ENCODE results near the gene STAT3. TPM values are rescaled to one million over a fixed set of nuclear protein-coding genes. Genes with fewer than 3 reads are reported as not detected.

Gene STAT3
- total and polyA plus RNA-seq, 2 donors (not counting 3 experiments of a cell fraction or from before 2014, with no cell fraction given), result 59.1 to 124 TPM

DNA sequence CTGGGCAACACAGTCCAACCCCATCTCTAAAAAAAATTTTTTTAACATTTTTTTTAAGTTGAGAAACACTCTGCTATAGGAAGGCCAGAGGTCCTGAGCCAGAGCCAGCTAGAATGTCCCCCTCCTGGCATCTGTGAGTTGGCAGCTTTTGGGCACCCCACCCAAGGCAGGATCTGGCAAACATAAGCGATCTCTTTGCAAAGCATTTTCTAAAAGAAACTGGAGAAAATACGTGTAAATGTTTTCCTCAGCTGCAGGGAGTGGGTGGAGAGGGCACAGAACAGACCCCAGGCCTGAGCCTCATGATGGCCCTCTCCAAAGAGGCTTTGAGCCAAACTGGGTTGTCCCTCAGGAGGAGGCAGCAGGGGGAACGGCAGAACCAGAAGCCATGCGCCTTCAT lies 23.1 kb upstream of the STAT3 start:
- POLR2A ChIA-PET, result interaction anchor here (3.3 to 6.4 kb wide), 2 partner anchors 10 to 108 kb away, joined by 16 to 71 read pairs; partner anchors contain the start of gene CAVIN1
- no peak overlapping the region for H3K27ac ChIP-seq (ENCODE audit: insufficient read depth, low read depth, low read length)
- peaks cover 68% of the 10 kb centered on the region for H3K4me1 ChIP-seq (ENCODE audit: control insufficient read depth, extremely low read depth, insufficient read depth, low read length)
- H3K9me1 ChIP-seq (replicated peaks; ENCODE audit: control insufficient read depth, extremely low read depth, insufficient read depth, low read length), result no peaks in the 10 kb centered on the region
- H3K9me3 ChIP-seq (replicated peaks; ENCODE audit: control insufficient read depth, insufficient read depth, low read length), result no peaks in the 10 kb centered on the region
- H3K36me3 ChIP-seq (ENCODE audit: control insufficient read depth in 2 of 2, extremely low read depth in 1 of 2, insufficient read depth in 2 of 2, low read length in 2 of 2), result peaks cover 2 to 5% of the 10 kb centered on the region in 2 experiments
- H3K9ac ChIP-seq (replicated peaks; ENCODE audit: extremely low read depth, insufficient read depth, low read length), result no peak overlapping the region
- no peaks in the 10 kb centered on the region for H3K27me3 ChIP-seq (ENCODE audit: control insufficient read depth in 2 of 2, insufficient read depth in 2 of 2, low read length in 2 of 2)
- intact Hi-C loops (cut with micrococcal nuclease) (no loop called here), dilution Hi-C loops (cut with MboI; ENCODE audit: extremely low pct_ligation_motif_present, low sequenced_read_pairs) (no loop called here)
- peaks cover 93% of the 10 kb centered on the region for H3K79me2 ChIP-seq (ENCODE audit: control insufficient read depth, insufficient read depth, low read length)
- BruUV-seq (replicated peaks), result no TSS peak
- no peak overlapping the region for H2AFZ ChIP-seq (ENCODE audit: low read depth, low read length)
- TF ChIP-seq FOS (IDR thresholded peaks at IDR 0.05; ENCODE audit: borderline replicate concordance, insufficient read depth, low read length) (no peak), POLR2A (IDR thresholded peaks at IDR 0.05; ENCODE audit: low read depth, low read length) (peak; percentile 34), EZH2 (IDR thresholded peaks at IDR 0.05; ENCODE audit: borderline replicate concordance, low read depth, low read length, severe bottlenecking) (no peak)
- TF ChIP-seq, protein P1, sequence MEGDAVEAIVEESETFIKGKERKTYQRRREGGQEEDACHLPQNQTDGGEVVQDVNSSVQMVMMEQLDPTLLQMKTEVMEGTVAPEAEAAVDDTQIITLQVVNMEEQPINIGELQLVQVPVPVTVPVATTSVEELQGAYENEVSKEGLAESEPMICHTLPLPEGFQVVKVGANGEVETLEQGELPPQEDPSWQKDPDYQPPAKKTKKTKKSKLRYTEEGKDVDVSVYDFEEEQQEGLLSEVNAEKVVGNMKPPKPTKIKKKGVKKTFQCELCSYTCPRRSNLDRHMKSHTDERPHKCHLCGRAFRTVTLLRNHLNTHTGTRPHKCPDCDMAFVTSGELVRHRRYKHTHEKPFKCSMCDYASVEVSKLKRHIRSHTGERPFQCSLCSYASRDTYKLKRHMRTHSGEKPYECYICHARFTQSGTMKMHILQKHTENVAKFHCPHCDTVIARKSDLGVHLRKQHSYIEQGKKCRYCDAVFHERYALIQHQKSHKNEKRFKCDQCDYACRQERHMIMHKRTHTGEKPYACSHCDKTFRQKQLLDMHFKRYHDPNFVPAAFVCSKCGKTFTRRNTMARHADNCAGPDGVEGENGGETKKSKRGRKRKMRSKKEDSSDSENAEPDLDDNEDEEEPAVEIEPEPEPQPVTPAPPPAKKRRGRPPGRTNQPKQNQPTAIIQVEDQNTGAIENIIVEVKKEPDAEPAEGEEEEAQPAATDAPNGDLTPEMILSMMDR (IDR thresholded peaks at IDR 0.05; ENCODE audit: extremely low read depth in 1 of 2, insufficient read depth in 1 of 2, low read depth in 1 of 2, low read length in 2 of 2), result no peak
- H4K20me1 ChIP-seq (replicated peaks; ENCODE audit: control insufficient read depth, extremely low read depth, insufficient read depth, low read length), result no peaks in the 10 kb centered on the region
- CTCF ChIA-PET, result interaction anchor here (0.7 to 6.1 kb wide), 4 partner anchors 10 to 116 kb away, joined by 3 to 73 read pairs (median 14); partner anchors contain the start of gene CAVIN1
- no peak overlapping the region for H3K4me2 ChIP-seq (ENCODE audit: insufficient read depth, low read length)
- DNase-seq (ENCODE audit: low read depth, low spot score) (peak; percentile 34), FAIRE-seq (no peak)
- H3K4me3 ChIP-seq (replicated peaks in 1 of 3; ENCODE audit: insufficient read depth in 1 of 3, low read depth in 1 of 3, low read length in 3 of 3), result no peak overlapping the region

DNA sequence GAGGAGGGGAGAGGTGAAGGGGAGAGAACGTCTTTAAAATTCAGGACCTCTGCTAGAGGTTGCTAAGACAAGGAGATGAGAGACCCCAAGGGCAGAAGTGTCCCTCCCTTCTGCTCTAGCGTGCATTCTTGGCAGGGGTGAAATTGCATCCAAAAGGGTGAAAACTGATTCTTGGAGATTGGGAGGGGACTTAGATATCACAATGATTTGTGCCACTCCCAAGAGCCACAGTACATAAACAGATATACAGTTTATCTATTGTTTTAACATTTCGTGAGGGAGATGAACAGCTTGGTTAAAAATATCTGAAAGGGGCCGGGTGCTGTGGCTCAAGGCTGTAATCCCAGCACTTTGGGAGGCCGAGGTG lies 22.1 kb upstream of the STAT3 start:
- H3K4me1 ChIP-seq (ENCODE audit: control insufficient read depth, extremely low read depth, insufficient read depth, low read length), result peaks cover 65% of the 10 kb centered on the region
- FAIRE-seq (no peak), DNase-seq (ENCODE audit: low read depth, low spot score) (no peak)
- BruUV-seq (replicated peaks), result no TSS peak
- no peak overlapping the region for H2AFZ ChIP-seq (ENCODE audit: low read depth, low read length)
- peaks cover 93% of the 10 kb centered on the region for H3K79me2 ChIP-seq (ENCODE audit: control insufficient read depth, insufficient read depth, low read length)
- no peaks in the 10 kb centered on the region for H4K20me1 ChIP-seq (replicated peaks; ENCODE audit: control insufficient read depth, extremely low read depth, insufficient read depth, low read length)
- ChIA-PET CTCF (interaction anchor here (0.7 to 9.1 kb wide), 5 partner anchors 12 to 117 kb away, joined by 3 to 81 read pairs (median 59); partner anchors contain the start of gene CAVIN1), POLR2A (interaction anchor here (0.6 to 6.4 kb wide), 3 partner anchors 11 to 109 kb away, joined by 3 to 71 read pairs (median 16); partner anchors contain the start of gene CAVIN1)
- H3K4me3 ChIP-seq (replicated peaks in 1 of 3; ENCODE audit: insufficient read depth in 1 of 3, low read depth in 1 of 3, low read length in 3 of 3), result no peak overlapping the region
- H3K9me3 ChIP-seq (replicated peaks; ENCODE audit: control insufficient read depth, insufficient read depth, low read length), result no peaks in the 10 kb centered on the region
- H3K27ac ChIP-seq (ENCODE audit: insufficient read depth, low read depth, low read length), result peak overlapping the region; percentile 72
- H3K27me3 ChIP-seq (ENCODE audit: control insufficient read depth in 2 of 2, insufficient read depth in 2 of 2, low read length in 2 of 2), result no peaks in the 10 kb centered on the region
- peaks cover 4 to 5% of the 10 kb centered on the region in 2 experiments for H3K36me3 ChIP-seq (ENCODE audit: control insufficient read depth in 2 of 2, extremely low read depth in 1 of 2, insufficient read depth in 2 of 2, low read length in 2 of 2)
- peak overlapping the region; percentile 29 for H3K4me2 ChIP-seq (ENCODE audit: insufficient read depth, low read length)
- peak overlapping the region; percentile 8 for H3K9ac ChIP-seq (replicated peaks; ENCODE audit: extremely low read depth, insufficient read depth, low read length)
- TF ChIP-seq JUN (IDR thresholded peaks at IDR 0.05; ENCODE audit: borderline replicate concordance, insufficient read depth, insufficient read length, low read depth) (no peak), POLR2A (IDR thresholded peaks at IDR 0.05; ENCODE audit: low read depth, low read length) (no peak), EZH2 (IDR thresholded peaks at IDR 0.05; ENCODE audit: borderline replicate concordance, low read depth, low read length, severe bottlenecking) (no peak), POLR2AphosphoS5 (IDR thresholded peaks at IDR 0.05; ENCODE audit: insufficient read depth, low read depth, low read length) (no peak), GATA2 (IDR thresholded peaks at IDR 0.05; ENCODE audit: insufficient read depth, insufficient read length, low read depth, low read length) (no peak), MYC (IDR thresholded peaks at IDR 0.05; ENCODE audit: low read depth, low read length) (no peak), FOS (IDR thresholded peaks at IDR 0.05; ENCODE audit: borderline replicate concordance, insufficient read depth, low read length) (no peak)
- TF ChIP-seq, protein P1 (IDR thresholded peaks at IDR 0.05; ENCODE audit: extremely low read depth in 1 of 2, insufficient read depth in 1 of 2, low read depth in 1 of 2, low read length in 2 of 2), result no peak
- TF ChIP-seq, protein P2, sequence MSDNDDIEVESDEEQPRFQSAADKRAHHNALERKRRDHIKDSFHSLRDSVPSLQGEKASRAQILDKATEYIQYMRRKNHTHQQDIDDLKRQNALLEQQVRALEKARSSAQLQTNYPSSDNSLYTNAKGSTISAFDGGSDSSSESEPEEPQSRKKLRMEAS (IDR thresholded peaks at IDR 0.05; ENCODE audit: insufficient read depth, insufficient read length), result no peak
- intact Hi-C loops (cut with micrococcal nuclease) (no loop called here), dilution Hi-C loops (cut with MboI; ENCODE audit: extremely low pct_ligation_motif_present, low sequenced_read_pairs) (no loop called here)
- no peaks in the 10 kb centered on the region for H3K9me1 ChIP-seq (replicated peaks; ENCODE audit: control insufficient read depth, extremely low read depth, insufficient read depth, low read length)
